ENCODE measurements around the gene PLEK.

Gene PLEK

DNA sequence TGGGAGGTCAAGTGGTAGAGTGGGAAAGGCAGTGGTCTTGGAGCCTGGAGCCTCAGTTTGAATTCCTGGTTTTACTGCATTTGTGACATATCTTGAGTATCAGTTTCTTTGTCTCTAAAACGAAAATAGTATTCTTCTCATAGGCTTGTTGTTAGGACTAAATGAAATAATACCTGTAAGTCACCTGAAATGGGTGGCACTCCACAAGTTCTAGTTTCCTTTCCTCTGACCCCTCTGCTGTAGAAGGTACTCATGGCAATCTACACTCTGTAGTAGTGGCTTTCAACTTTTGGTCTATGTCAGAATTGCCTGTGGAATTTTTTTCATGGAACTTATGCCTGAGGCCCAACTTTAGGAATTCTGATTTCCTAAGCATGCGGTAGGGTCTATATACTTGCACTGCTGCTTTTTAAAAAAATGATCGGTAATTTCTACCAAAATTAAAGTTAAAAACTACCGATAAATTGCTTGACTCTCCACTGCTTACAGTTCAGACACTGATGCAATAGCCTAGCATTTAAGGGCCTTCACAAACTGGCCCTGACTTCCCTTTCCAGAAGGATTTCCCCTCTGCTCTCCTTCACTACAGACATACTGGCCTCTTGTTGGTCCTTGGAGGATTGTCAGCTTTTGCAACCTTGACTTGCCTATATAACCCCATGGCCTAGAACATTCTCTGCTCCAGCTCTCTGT lies 47.2 kb downstream of the PLEK start:
- TF ChIP-seq, protein P1, sequence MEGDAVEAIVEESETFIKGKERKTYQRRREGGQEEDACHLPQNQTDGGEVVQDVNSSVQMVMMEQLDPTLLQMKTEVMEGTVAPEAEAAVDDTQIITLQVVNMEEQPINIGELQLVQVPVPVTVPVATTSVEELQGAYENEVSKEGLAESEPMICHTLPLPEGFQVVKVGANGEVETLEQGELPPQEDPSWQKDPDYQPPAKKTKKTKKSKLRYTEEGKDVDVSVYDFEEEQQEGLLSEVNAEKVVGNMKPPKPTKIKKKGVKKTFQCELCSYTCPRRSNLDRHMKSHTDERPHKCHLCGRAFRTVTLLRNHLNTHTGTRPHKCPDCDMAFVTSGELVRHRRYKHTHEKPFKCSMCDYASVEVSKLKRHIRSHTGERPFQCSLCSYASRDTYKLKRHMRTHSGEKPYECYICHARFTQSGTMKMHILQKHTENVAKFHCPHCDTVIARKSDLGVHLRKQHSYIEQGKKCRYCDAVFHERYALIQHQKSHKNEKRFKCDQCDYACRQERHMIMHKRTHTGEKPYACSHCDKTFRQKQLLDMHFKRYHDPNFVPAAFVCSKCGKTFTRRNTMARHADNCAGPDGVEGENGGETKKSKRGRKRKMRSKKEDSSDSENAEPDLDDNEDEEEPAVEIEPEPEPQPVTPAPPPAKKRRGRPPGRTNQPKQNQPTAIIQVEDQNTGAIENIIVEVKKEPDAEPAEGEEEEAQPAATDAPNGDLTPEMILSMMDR (IDR thresholded peaks at IDR 0.05; ENCODE audit: poor library complexity, severe bottlenecking): no peak
- ATAC-seq (ENCODE audit: low read depth) (no peak), DNase-seq (ENCODE audit: low spot score) (no peak)
- no peaks in the 10 kb centered on the region for H3K27me3 ChIP-seq (ENCODE audit: insufficient read depth, poor library complexity, severe bottlenecking)
- H3K4me1 ChIP-seq (ENCODE audit: insufficient read depth, poor library complexity, severe bottlenecking): no peaks in the 10 kb centered on the region
- no peaks in the 10 kb centered on the region for H3K36me3 ChIP-seq (ENCODE audit: low read depth)
- no peak overlapping the region for H3K27ac ChIP-seq (ENCODE audit: poor library complexity, severe bottlenecking)
- peaks cover 2% of the 10 kb centered on the region for H3K9me3 ChIP-seq (ENCODE audit: severe bottlenecking)
- H3K4me3 ChIP-seq (ENCODE audit: severe bottlenecking): no peak overlapping the region

DNA sequence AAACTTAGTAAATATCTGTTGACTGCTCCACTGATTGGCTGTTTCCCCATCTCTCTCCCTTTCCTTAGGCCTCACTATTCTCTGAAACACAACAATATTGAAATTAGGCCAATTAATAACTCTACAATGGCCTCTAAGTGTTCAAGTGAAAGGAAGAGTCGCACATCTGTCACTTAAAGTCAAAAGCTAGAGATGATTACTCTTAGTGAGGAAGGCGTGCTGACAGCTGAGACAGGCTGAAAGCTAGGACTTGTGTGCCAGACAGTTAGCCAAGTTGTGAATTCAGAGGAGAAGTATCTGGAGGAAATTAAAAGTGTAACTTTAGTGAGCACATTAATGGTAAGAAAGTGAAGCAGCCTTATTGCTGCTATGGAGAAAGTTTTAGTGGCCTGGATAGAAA lies 48.4 kb downstream of the PLEK start:
- Histone ChIP-seq H3K4me1 (ENCODE audit: insufficient read depth, poor library complexity, severe bottlenecking) (no peaks in the 10 kb centered on the region), H3K36me3 (ENCODE audit: low read depth) (no peaks in the 10 kb centered on the region), H3K27ac (ENCODE audit: poor library complexity, severe bottlenecking) (no peak overlapping the region), H3K9me3 (ENCODE audit: severe bottlenecking) (peaks cover 2% of the 10 kb centered on the region), H3K27me3 (ENCODE audit: insufficient read depth, poor library complexity, severe bottlenecking) (no peaks in the 10 kb centered on the region), H3K4me3 (ENCODE audit: severe bottlenecking) (no peak overlapping the region)
- no peak for DNase-seq (ENCODE audit: low spot score)
- TF ChIP-seq, protein P1 (IDR thresholded peaks at IDR 0.05; ENCODE audit: poor library complexity, severe bottlenecking): no peak
- ATAC-seq (ENCODE audit: low read depth): no peak

DNA sequence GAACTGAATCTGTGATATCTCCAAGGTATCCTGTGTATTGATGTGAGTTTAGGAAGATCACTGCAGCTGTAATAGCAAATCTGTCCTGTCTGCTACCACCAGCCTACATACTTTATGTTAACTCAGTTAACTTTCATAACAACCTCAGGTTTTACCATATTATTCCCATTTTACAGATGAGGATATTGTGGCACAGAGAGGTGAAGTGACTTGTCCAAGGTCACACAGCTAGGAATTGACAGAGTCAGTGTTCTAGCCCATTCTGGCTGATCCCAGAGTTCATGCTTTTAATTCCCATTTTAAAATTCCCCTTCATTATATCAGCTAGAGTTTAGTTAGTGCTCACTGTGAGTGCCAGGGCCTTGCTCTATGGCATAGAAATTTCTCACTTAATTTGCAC lies 49.4 kb downstream of the PLEK start:
- no peak overlapping the region for H3K27ac ChIP-seq (ENCODE audit: poor library complexity, severe bottlenecking)
- DNase-seq (ENCODE audit: low spot score): no peak
- no peaks in the 10 kb centered on the region for H3K36me3 ChIP-seq (ENCODE audit: low read depth)
- TF ChIP-seq, protein P1 (IDR thresholded peaks at IDR 0.05; ENCODE audit: poor library complexity, severe bottlenecking): no peak
- H3K4me1 ChIP-seq (ENCODE audit: insufficient read depth, poor library complexity, severe bottlenecking): no peaks in the 10 kb centered on the region
- no peaks in the 10 kb centered on the region for H3K27me3 ChIP-seq (ENCODE audit: insufficient read depth, poor library complexity, severe bottlenecking)
- H3K9me3 ChIP-seq (ENCODE audit: severe bottlenecking): peaks cover 2% of the 10 kb centered on the region
- no peak overlapping the region for H3K4me3 ChIP-seq (ENCODE audit: severe bottlenecking)
- ATAC-seq (ENCODE audit: low read depth): no peak

DNA sequence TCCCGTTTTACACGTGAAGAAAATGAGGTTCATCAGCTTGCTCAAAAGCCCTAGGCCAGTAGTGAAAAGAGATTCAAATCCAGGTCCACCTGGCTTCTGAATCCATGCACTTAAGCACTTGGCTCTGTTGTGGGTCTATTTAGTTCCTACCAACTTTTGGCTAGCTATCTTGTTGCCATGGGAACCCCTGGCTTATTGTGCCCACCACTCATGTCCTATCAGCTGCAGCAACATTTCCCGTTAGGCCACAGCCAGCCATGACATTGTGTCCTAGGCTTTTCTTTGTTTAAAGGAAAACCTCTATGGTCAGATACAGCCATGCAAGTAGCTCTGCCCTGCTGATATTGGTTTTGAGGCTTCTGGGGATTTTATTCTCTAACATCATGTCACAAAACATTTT lies 49.8 kb downstream of the PLEK start:
- Histone ChIP-seq H3K27me3 (ENCODE audit: insufficient read depth, poor library complexity, severe bottlenecking) (no peaks in the 10 kb centered on the region), H3K4me1 (ENCODE audit: insufficient read depth, poor library complexity, severe bottlenecking) (no peaks in the 10 kb centered on the region), H3K36me3 (ENCODE audit: low read depth) (no peaks in the 10 kb centered on the region), H3K4me3 (ENCODE audit: severe bottlenecking) (no peak overlapping the region), H3K27ac (ENCODE audit: poor library complexity, severe bottlenecking) (no peak overlapping the region), H3K9me3 (ENCODE audit: severe bottlenecking) (peaks cover 2% of the 10 kb centered on the region)
- no peak for ATAC-seq (ENCODE audit: low read depth)
- DNase-seq (ENCODE audit: low spot score): no peak
- TF ChIP-seq, protein P1 (IDR thresholded peaks at IDR 0.05; ENCODE audit: poor library complexity, severe bottlenecking): no peak

DNA sequence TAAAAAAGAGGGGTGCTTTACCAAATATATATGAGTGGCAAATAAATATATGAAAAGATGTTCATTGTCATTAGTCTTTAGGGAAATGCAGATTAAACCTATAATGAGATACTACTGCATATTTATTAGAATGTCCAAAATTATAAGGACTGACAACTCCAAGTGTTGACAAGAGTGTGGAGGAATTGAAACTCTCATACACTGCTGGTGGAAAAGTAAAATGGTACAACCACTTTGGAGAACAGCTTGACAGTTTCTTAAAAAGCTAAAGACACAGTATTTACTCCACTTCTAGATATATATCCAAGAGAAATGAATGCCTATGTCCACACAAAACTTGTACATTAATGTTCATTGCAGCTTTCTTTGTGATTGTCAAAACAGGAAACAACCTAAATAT lies 50.4 kb downstream of the PLEK start:
- Histone ChIP-seq H3K4me1 (ENCODE audit: insufficient read depth, poor library complexity, severe bottlenecking) (no peaks in the 10 kb centered on the region), H3K36me3 (ENCODE audit: low read depth) (no peaks in the 10 kb centered on the region), H3K4me3 (ENCODE audit: severe bottlenecking) (no peak overlapping the region), H3K27me3 (ENCODE audit: insufficient read depth, poor library complexity, severe bottlenecking) (no peaks in the 10 kb centered on the region), H3K9me3 (ENCODE audit: severe bottlenecking) (peaks cover 2% of the 10 kb centered on the region), H3K27ac (ENCODE audit: poor library complexity, severe bottlenecking) (no peak overlapping the region)
- DNase-seq (ENCODE audit: low spot score): no peak
- no peak for ATAC-seq (ENCODE audit: low read depth)
- TF ChIP-seq, protein P1 (IDR thresholded peaks at IDR 0.05; ENCODE audit: poor library complexity, severe bottlenecking): no peak

All from RWPE2 (cell line).